Measurements from ENCODE around the gene KCNA1. TPM values are rescaled to one million over a fixed set of nuclear protein-coding genes. Genes with fewer than 3 reads are reported as not detected.
A peak's percentile ranks its signal among the peaks of the same experiment; 100 is the strongest.

The KCNA1 gene
- total RNA-seq, 1 donor from 2014 or later: 1.1 TPM

DNA sequence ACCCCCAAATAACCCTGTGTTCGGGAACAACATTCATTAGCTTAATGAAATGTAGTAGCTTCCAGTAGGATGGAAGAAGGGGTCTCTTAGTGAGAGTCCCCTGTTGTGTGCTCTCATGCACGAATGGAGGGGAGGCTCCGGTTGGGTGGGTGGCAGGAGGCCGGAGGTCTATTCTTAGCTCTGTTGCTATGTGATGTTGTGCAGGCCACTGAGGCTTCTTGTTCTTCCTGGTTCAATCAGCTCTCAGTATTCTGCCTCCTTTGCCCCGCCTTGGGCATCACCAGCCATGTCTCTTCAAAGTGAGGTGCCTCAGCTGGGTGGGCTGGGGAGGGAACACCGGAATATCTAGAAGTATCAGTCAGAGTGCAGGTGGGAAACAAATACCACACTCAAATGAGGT lies 50.8 kb downstream of the KCNA1 start:
- DNase-seq: no peak

DNA sequence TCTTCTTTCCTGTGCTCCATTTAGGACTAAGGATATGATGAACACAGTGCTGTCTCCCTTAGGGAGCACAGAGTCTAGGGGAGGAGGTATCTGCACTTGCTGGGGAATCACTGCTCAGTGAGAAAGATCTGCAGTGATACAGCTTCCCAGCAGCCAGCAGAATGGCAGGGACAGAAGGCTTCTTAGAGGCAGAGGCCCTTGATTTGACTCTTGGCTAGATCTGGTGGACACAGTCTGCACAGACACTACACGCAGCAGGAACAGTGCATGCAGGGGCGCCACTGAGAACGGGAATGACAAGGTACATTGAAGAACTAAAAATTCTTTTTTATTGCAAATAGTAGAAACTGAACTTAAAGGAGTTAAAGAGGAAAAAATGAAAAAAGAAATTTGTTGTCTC lies 51.6 kb downstream of the KCNA1 start:
- DNase-seq: no peak

- DNase-seq: peak; percentile 23
Measured at GRCh38 chr12:4962539-4963486, 53.1 kb downstream of the KCNA1 start.

Other genes starting within 250 kb of the KCNA1 start
- gene GALNT8, start 189.5 kb upstream of the KCNA1 start, total RNA-seq: 43.5 TPM
- gene KCNA5, start 134.0 kb downstream of the KCNA1 start, total RNA-seq: 1.7 TPM

Data from occipital lobe (tissue), 2 donors.